Stimulated activated naive CD8-positive, alpha-beta T cell treated with anti-CD3 and anti-CD28 coated beads, Interleukin-15, Interleukin-2, amounts not matched to agents 100 ng/mL and 50 ng/mL, for 24 hours (primary cell): ENCODE measurements around the gene POU2AF1.
"Not testable (repeated sequence)": the region's sequence is repeated elsewhere in the genome, so short reads cannot be mapped to it uniquely, and the experiment has no call there.

Source experiments
- H3K27ac Mint-ChIP-seq: one replicate; pipeline ENCODE4 v1.8.0; 2021; ENCODE audit warnings: mild to moderate bottlenecking, mixed read lengths
- H3K27me3 Mint-ChIP-seq: one replicate; pipeline ENCODE4 v1.8.0; 2021; ENCODE audit warnings: mixed read lengths
- H3K36me3 Mint-ChIP-seq: one replicate; pipeline ENCODE4 v1.8.0; 2021; ENCODE audit warnings: low read depth, mixed read lengths
- H3K4me1 Mint-ChIP-seq: one replicate; pipeline ENCODE4 v1.8.0; 2021; ENCODE audit warnings: low read depth, mixed read lengths
- H3K4me3 Mint-ChIP-seq: one replicate; pipeline ENCODE4 v1.8.0; 2021; ENCODE audit warnings: mild to moderate bottlenecking, mixed read lengths
- H3K9me3 Mint-ChIP-seq: one replicate; pipeline ENCODE4 v1.8.0; 2021; ENCODE audit warnings: mixed read lengths

POU2AF1 gene

GRCh38 chr11:111414936-111415335, 35.9 kb upstream of the POU2AF1 start:
- H3K4me3 Mint-ChIP-seq: no peak overlapping the region
- peak overlapping the region; percentile 87 for H3K27ac Mint-ChIP-seq
- no peaks in the 10 kb centered on the region for H3K27me3 Mint-ChIP-seq
- H3K36me3 Mint-ChIP-seq: no peaks in the 10 kb centered on the region
- H3K4me1 Mint-ChIP-seq: peaks cover 74% of the 10 kb centered on the region
- no peaks in the 10 kb centered on the region for H3K9me3 Mint-ChIP-seq

- Mint-ChIP-seq H3K9me3 (no peaks in the 10 kb centered on the region), H3K4me1 (peaks cover 78% of the 10 kb centered on the region), H3K36me3 (no peaks in the 10 kb centered on the region), H3K27me3 (no peaks in the 10 kb centered on the region), H3K4me3 (peak overlapping the region; percentile 67), H3K27ac (peak overlapping the region; percentile 87)
These were observed 35.3 kb upstream of the POU2AF1 start for GRCh38 chr11:111414267-111414931.

- peaks cover 78% of the 10 kb centered on the region for H3K4me1 Mint-ChIP-seq
These were observed 34.8 kb upstream of the POU2AF1 start for GRCh38 chr11:111413849-111414248.

GRCh38 chr11:111412293-111412692, 33.2 kb upstream of the POU2AF1 start:
- Mint-ChIP-seq H3K36me3 (no peaks in the 10 kb centered on the region), H3K9me3 (peaks cover 3% of the 10 kb centered on the region), H3K4me3 (no peak overlapping the region), H3K4me1 (peaks cover 70% of the 10 kb centered on the region), H3K27ac (peak overlapping the region; percentile 42), H3K27me3 (no peaks in the 10 kb centered on the region)

More at GRCh38 chr11:111413849-111414248, 34.8 kb upstream of the POU2AF1 start:
- peak overlapping the region; percentile 67 for H3K4me3 Mint-ChIP-seq
- no peaks in the 10 kb centered on the region for H3K27me3 Mint-ChIP-seq
- H3K9me3 Mint-ChIP-seq: no peaks in the 10 kb centered on the region
- peak overlapping the region; percentile 87 for H3K27ac Mint-ChIP-seq
- no peaks in the 10 kb centered on the region for H3K36me3 Mint-ChIP-seq

- Mint-ChIP-seq H3K4me3 (no peak overlapping the region), H3K36me3 (no peaks in the 10 kb centered on the region), H3K27ac (no peak overlapping the region), H3K4me1 (peaks cover 62% of the 10 kb centered on the region), H3K27me3 (no peaks in the 10 kb centered on the region), H3K9me3 (peaks cover 3% of the 10 kb centered on the region)
These were observed 32.4 kb upstream of the POU2AF1 start for GRCh38 chr11:111411456-111411855.

GRCh38 chr11:111410951-111411350, 31.9 kb upstream of the POU2AF1 start:
- no peak overlapping the region for H3K4me3 Mint-ChIP-seq
- no peak overlapping the region for H3K27ac Mint-ChIP-seq
- H3K27me3 Mint-ChIP-seq: no peaks in the 10 kb centered on the region
- H3K4me1 Mint-ChIP-seq: peaks cover 57% of the 10 kb centered on the region
- peaks cover 3% of the 10 kb centered on the region for H3K9me3 Mint-ChIP-seq
- H3K36me3 Mint-ChIP-seq: no peaks in the 10 kb centered on the region

- peaks cover 46% of the 10 kb centered on the region for H3K4me1 Mint-ChIP-seq
- peaks cover 3% of the 10 kb centered on the region for H3K9me3 Mint-ChIP-seq
- H3K27ac Mint-ChIP-seq: peak overlapping the region; percentile 15
- H3K4me3 Mint-ChIP-seq: no peak overlapping the region
- no peaks in the 10 kb centered on the region for H3K27me3 Mint-ChIP-seq
- no peaks in the 10 kb centered on the region for H3K36me3 Mint-ChIP-seq
These were observed 30.8 kb upstream of the POU2AF1 start for GRCh38 chr11:111409915-111410314.

- Mint-ChIP-seq H3K27ac (no peak overlapping the region), H3K36me3 (no peaks in the 10 kb centered on the region), H3K4me3 (no peak overlapping the region), H3K9me3 (peaks cover 3% of the 10 kb centered on the region), H3K27me3 (no peaks in the 10 kb centered on the region), H3K4me1 (peaks cover 38% of the 10 kb centered on the region)
These were observed 30.0 kb upstream of the POU2AF1 start for GRCh38 chr11:111408789-111409727.

GRCh38 chr11:111407652-111408051, 28.6 kb upstream of the POU2AF1 start:
- H3K36me3 Mint-ChIP-seq: no peaks in the 10 kb centered on the region
- H3K4me3 Mint-ChIP-seq: no peak overlapping the region
- no peaks in the 10 kb centered on the region for H3K27me3 Mint-ChIP-seq
- peaks cover 3% of the 10 kb centered on the region for H3K9me3 Mint-ChIP-seq
- peaks cover 24% of the 10 kb centered on the region for H3K4me1 Mint-ChIP-seq
- H3K27ac Mint-ChIP-seq: no peak overlapping the region

GRCh38 chr11:111406589-111406988, 27.5 kb upstream of the POU2AF1 start:
- Mint-ChIP-seq H3K27ac (no peak overlapping the region), H3K4me1 (peaks cover 19% of the 10 kb centered on the region), H3K9me3 (peaks cover 3% of the 10 kb centered on the region), H3K4me3 (no peak overlapping the region), H3K36me3 (no peaks in the 10 kb centered on the region), H3K27me3 (no peaks in the 10 kb centered on the region)

- Mint-ChIP-seq H3K36me3 (no peaks in the 10 kb centered on the region), H3K27me3 (no peaks in the 10 kb centered on the region), H3K4me3 (no peak overlapping the region), H3K27ac (no peak overlapping the region), H3K4me1 (peaks cover 19% of the 10 kb centered on the region), H3K9me3 (peaks cover 3% of the 10 kb centered on the region)
These were observed 27.0 kb upstream of the POU2AF1 start for GRCh38 chr11:111406091-111406490.

- H3K27ac Mint-ChIP-seq: no peak overlapping the region
- H3K36me3 Mint-ChIP-seq: no peaks in the 10 kb centered on the region
- H3K9me3 Mint-ChIP-seq: peaks cover 3% of the 10 kb centered on the region
- no peaks in the 10 kb centered on the region for H3K27me3 Mint-ChIP-seq
- H3K4me3 Mint-ChIP-seq: no peak overlapping the region
- peaks cover 23% of the 10 kb centered on the region for H3K4me1 Mint-ChIP-seq
These were observed 26.5 kb upstream of the POU2AF1 start for GRCh38 chr11:111405551-111405950.

- H3K9me3 Mint-ChIP-seq: no peaks in the 10 kb centered on the region
- H3K4me1 Mint-ChIP-seq: peaks cover 27% of the 10 kb centered on the region
- no peak overlapping the region for H3K4me3 Mint-ChIP-seq
- no peak overlapping the region for H3K27ac Mint-ChIP-seq
- no peaks in the 10 kb centered on the region for H3K36me3 Mint-ChIP-seq
- no peaks in the 10 kb centered on the region for H3K27me3 Mint-ChIP-seq
These were observed 24.1 kb upstream of the POU2AF1 start for GRCh38 chr11:111403051-111403726.

GRCh38 chr11:111402411-111402810, 23.3 kb upstream of the POU2AF1 start:
- Mint-ChIP-seq H3K27ac (no peak overlapping the region), H3K36me3 (no peaks in the 10 kb centered on the region), H3K4me3 (no peak overlapping the region), H3K4me1 (peaks cover 34% of the 10 kb centered on the region), H3K27me3 (no peaks in the 10 kb centered on the region), H3K9me3 (no peaks in the 10 kb centered on the region)

- not testable (repeated sequence) for H3K27me3 Mint-ChIP-seq, H3K9me3 Mint-ChIP-seq, H3K27ac Mint-ChIP-seq, H3K4me3 Mint-ChIP-seq, H3K36me3 Mint-ChIP-seq
- peaks cover 39% of the 10 kb centered on the region for H3K4me1 Mint-ChIP-seq
These were observed 22.9 kb upstream of the POU2AF1 start for GRCh38 chr11:111401957-111402356.
